GM19452 (cell line): ENCODE data around the gene MAN1B1.

Experiments
- ATAC-seq: cut with Tn5 transposase; IDR thresholded peaks from one replicate; pipeline ENCODE4 v1.9.1; 2021; ENCODE audit not compliant: unreplicated experiment

Gene MAN1B1

DNA sequence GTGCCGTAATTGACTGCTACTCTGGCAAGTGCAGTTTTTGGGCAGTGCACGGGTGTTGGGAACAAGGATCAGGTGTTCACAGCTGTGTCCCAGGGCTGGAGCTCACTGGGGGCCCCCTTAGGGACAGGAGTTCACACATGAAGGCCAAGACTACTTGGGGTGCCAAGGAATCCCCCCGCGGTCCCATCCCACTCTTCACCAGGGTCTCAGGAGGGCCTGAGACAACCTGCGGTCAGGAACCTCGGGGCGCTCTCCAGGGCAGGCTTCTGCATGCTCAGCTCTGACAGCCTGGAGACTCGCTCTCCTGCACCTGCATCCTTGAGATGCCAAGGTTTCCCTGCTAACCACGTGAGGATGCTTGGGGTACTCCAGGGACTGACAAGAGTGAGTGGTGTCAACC lies 2.3 kb upstream of the MAN1B1 start:
- ATAC-seq = no peak

DNA sequence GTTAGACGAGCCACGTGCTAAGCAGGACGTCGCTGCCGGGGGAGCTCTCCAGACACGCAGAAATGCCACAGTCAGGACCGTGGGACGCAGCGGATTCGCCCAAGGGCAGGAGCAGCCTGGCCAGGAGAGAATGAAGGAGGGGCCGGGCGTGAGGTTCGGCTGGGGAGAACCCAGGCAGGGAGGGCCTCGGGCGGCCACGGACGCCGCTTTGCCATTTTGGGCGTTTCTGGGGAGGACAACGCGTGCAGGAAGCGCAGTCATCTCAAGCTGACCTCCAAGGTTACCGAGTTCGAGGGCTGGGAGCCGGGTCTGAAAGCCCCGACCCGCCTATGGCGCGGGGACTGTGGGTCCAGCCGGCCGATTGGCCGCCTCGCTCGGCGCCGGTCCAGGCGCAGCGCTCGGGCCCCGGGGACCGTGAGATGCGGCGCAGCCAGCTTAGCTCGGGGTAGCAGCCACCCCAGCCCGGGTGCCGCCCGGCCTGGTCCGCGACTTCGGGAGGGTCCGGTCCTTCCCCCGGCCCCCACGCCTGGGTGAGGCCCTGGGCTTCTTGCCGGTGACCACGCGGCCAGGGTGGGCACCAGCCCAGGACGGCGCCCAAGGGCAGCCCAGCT lies 760 bp upstream of the MAN1B1 start:
- no peak for ATAC-seq

DNA sequence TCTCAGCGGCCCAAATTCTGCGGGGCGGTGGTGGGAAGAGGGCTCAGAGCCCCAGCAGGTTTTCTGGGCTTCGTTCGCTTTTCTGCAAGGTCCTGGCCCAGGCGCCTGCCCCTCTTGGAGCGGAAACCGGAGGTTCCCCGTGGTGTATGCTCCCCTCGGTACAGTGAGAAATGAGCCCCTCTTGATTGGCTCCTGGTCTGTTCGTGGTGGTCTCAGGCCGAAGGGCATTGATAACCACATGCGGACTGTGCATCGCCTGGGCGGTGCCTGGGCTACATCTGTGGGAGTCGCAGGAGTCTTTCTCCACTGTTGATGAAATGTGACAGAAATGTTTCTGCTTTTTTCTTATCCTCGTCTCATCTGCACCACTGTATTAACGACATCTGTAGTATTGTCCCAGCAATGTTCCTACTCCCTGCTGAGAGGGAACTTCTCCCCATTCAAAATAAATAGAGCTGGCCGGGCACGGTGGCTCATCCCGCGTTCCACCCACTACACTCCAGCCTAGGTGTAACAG lies 682 bp downstream of the MAN1B1 start:
- no peak for ATAC-seq

DNA sequence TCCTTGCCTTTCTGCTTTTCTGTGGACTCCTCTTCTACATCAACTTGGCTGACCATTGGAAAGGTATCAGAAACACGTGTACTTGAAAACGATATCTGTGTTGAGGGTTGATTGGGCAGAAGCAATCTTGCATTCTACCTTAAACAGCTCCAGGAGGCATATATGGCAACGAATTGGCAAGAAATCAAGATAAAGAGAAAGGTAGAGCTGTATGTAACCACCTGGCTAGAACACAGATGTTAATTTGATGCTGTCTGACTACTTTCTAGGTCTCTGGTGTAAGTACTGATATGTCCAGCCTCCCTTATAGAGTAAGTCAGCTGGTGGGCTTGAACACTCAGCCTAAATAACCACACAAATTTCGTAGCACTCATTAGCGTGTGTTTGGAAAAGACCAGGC lies 1.3 kb downstream of the MAN1B1 start:
- ATAC-seq = no peak

DNA sequence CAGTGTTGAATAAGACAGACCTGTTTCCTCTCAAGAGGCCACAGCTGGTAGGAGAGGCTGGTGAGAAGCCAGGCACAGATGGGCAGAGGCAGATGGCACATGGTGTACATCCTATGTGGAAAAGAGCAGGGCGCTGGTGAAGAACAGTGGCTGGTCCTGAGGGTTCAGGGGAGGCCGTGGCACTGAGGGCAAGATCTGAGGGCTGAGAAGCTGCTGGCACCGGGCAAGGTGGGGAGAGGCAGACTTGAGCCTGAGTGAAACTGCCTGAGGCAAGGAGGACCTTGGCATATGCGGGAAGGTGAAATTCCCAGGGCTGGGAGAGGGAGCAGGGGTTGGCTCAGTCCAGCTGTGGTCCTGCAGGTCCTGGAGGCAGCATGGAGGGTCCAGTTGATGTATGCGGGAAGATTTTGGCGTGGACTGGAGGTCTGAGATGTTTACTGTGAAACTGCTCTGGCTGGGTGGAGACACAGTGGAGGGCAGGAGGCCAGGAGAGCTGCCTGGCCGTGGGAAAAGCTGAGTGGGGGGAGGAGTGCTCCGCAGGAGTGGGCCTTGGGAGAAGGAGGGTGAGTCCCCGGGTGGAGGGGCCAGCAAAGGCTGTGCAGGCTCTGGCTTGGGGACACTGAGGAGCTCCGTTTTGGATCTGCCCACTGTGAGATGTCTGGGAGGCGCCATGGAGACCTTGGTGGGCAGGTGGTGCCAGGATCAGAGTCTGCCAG lies 2.6 kb downstream of the MAN1B1 start:
- ATAC-seq = no peak

DNA sequence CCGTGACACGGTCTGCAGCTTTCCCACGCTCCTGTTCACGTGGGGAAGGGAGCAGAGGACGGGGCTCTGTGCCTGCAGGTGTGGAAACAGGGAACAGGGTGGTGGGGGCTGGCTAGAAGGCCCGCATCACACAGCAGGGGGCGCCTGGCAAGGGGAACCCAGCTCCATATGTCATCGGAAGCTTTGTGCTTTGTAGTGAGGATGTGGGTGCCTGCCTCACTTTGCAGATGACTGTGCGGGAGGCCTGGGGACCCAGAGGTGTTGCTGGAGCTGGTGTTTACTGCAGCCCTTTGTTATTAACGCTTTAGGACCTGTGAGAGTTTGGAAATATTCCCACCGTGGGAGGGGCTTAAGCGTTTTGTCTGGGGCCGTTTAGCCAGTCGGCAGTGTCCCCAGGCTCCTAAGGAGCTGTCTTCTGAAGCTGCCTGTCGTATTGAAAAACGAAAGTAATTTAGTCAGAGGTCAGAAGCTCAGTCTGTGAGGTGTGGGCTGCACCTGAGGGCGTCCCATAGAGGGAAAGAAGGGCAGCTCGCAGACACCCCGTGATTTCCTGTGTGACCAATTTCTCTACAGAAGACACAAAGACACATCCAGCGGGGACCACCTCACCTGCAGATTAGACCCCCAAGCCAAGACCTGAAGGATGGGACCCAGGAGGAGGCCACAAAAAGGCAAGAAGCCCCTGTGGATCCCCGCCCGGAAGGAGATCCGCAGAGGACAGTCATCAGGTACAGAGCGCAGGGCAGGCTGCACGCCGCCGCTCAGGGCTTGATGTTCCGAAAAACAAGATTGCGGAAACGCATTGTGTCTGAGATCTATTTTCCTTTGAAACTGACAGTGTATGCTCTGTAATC lies 9.1 kb downstream of the MAN1B1 start:
- ATAC-seq = peak; percentile 61

DNA sequence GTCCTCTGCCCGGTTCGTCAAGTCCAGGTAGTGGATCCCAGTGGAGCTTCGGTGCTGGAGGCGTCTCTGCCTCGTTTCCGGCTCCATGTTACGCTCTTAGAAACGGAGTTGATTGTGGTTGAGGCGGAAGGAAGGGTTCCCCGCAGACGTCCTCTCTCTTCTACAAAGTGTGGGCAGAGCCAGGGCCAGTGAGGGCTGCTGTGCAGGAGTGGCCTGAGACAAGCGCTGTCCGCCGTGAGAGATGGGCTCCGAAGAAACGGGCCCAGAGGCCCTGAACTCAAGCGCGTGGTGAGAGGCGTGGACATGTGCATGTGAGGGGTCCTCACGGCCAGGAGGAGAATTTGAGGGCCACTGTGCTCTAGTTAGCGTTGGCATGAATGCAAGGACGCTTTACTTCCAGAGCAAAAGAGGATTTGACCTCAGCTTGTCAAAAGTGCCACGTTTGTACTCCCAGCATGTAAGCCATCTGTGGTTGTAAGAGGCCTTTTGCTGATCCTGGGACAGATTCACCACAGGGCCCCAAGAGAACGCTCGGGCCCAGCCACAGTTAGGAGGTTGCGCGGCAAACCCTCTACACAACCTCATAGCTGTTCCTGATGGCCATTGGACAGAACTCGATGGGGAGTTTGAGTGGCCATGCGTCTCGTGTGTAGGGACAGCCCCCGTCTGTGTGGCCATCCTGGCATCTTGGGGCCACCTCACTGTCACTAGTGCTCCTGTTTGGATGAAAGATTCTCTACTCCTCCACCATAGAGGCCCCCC lies 10.2 kb downstream of the MAN1B1 start:
- no peak for ATAC-seq

DNA sequence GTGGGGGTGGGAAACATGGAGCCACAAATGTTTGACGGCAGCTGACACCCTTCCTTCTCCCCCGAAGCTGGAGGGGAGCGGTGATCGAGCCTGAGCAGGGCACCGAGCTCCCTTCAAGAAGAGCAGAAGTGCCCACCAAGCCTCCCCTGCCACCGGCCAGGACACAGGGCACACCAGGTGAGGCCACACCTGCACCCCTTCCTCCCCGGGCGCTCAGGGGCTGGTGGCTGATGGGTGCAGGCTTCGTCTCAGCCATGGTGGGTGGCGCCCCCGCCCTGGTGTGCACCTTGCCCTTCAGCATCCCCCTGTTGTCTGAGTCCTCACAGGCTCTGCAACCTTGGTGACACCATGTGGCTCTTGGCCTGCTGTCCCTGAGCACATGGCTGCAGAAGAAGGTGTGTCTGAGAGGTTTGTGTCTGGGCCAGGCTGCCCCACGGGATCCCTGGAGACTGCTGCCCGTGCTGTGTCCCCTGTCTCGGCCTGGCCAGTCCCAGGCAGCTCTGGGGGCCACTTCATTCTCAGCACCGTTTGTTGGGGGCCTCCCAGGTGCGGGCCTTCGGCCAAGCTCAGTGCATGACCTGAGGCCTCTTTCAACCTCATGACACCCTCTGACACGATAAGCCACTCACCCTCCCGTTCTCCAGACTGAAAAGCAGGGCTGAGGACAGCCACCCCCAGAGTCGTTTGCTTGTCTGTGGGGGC lies 11.1 kb downstream of the MAN1B1 start:
- no peak for ATAC-seq

DNA sequence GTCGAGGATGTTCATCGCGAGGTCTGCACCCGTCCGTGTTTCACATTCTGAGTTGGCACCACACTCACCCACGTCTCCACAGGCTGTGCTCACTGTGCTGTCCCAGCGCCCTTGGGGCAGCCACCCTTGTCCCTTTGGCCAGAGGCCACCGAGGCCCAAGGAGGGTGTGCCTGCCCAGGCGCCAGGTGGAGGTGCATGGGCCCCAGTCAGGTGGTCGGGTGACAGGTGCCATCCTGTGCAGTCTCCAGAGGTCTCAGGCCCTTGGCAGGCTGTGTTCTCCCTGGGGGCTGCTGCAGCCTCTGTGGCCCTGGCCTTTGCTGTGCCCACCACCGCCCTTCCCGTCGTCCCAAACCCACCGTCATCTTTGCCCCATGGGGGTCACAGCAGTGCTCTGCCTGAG lies 12.4 kb downstream of the MAN1B1 start:
- ATAC-seq = no peak

DNA sequence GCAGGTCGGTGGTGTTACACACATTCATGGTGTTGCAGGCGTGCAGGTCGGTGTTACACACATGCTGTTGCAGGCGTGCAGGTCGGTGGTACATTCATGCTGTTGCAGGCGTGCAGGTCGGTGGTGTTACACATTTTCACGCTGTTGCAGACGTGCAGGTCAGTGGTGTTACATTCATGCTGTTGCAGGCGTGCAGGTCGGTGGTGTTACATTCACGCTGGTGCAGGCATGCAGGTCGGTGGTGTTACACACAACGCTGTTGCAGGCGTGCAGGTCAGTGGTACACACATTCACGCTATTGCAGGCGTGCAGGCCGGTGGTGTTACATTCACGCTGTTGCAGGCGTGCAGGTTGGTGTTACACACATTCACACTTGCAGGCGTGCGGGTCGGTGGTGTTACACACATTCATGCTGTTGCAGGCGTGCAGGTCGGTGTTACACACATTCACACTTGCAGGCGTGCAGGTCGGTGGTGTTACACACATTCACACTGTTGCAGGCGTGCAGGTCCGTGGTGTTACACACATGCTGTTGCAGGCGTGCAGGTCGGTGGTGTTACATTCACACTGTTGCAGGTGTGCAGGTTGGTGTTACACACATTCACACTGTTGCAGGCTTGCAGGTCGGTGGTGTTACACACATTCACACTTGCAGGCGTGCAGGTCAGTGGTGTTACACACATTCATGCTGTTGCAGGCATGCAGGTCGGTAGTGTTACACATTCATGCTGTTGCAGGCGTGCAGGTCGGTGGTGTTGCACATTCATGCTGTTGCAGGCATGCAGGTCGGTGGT lies 16.6 kb downstream of the MAN1B1 start:
- no peak for ATAC-seq

DNA sequence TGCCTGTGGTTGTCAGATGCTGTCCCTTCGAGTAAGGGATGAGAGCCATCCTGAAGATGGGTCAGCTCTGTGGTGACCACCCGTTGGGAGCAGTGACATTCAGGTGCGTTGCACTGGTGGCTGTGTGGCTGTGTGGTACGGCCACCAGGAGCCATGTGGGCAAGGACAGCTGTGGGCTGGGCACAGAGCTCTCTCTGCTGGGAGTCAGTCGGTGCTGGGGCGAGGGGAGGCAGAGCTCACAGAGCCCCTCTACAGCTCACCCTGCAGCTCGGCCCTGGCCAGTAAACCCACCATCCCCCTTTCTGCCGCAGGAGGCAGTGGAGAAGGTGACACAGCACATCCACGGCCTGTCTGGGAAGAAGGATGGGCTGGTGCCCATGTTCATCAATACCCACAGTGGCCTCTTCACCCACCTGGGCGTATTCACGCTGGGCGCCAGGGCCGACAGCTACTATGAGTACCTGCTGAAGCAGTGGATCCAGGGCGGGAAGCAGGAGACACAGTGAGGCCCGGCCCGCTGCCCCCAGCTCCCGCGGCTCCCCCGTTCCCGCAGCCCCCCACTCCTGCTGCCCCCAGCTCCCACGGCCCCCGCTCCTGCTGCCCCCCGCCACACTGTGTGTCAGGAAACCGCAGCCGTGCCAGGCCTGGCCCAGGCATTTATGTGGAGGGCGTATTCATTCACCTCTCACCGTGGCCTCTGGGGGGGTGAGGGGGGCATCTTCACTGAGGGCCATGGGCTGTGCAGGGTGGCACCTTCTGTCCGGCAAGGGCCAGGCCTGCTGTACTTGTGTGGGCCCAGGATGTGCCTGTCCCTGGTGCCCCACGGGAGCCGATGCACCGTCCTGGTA lies 19.3 kb downstream of the MAN1B1 start:
- ATAC-seq = no peak

DNA sequence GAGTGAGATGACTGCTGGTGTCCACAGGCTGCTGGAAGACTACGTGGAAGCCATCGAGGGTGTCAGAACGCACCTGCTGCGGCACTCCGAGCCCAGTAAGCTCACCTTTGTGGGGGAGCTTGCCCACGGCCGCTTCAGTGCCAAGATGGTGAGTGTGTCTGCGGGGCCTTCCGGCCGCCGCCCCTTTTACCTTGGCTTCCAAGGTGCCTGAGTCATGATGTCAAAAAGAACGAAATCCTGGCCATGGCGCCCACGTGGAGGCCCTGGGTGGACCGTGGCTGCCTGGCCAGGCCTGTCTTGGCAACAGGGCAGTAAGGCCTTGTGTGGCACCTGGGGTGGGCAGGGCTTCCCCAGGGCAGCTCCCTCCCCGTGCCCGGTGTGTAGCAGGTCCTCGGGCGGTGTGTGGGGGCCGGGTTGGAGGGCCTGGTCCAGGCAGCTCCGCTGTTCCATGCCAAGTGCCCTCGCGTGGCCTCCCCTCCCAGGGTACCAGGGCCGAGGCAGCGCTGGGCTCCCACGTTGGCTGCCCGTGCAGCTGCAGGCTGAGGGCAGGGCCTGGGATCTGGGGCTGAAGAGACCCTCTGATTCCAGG lies 20.0 kb downstream of the MAN1B1 start:
- no peak for ATAC-seq

DNA sequence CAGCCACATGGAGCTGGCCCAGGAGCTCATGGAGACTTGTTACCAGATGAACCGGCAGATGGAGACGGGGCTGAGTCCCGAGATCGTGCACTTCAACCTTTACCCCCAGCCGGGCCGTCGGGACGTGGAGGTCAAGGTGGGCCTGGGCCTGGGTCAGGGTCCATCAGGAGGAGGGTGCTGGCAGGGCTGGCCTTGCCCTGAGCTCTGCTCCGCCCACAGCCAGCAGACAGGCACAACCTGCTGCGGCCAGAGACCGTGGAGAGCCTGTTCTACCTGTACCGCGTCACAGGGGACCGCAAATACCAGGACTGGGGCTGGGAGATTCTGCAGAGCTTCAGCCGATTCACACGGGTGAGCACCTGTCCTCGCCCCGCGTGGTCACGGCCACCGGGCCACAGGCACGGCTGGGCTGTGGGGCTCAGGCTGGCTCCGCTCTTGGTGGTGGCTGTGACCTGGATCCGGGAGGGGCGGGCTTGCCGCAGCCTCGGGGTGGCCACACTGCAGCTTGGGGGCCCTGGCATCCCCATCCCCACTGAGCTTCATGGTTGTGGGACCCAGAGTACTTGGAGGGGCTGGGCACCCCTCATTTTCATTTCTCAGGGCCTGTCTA lies 20.6 kb downstream of the MAN1B1 start:
- no peak for ATAC-seq

DNA sequence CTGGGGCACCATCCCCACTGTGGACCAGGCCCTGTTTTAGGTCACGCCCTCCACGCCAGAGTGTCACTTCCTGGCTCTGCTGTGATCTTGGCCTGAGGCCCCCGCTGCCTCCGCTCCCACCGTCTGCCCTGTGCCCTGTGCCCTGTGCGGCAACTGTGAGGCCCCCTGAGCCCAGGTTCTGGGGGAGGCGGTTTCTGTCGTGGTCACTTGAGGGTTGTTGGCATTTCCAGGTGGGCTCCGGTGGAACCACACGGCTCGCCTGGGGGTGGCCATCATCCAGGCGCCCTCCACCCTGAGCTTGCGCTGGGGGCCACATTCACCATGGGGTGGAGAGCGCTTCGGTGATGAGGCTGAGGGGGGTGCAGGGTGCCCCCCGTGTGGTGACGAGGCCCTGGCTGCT lies 21.2 kb downstream of the MAN1B1 start:
- ATAC-seq = no peak

DNA sequence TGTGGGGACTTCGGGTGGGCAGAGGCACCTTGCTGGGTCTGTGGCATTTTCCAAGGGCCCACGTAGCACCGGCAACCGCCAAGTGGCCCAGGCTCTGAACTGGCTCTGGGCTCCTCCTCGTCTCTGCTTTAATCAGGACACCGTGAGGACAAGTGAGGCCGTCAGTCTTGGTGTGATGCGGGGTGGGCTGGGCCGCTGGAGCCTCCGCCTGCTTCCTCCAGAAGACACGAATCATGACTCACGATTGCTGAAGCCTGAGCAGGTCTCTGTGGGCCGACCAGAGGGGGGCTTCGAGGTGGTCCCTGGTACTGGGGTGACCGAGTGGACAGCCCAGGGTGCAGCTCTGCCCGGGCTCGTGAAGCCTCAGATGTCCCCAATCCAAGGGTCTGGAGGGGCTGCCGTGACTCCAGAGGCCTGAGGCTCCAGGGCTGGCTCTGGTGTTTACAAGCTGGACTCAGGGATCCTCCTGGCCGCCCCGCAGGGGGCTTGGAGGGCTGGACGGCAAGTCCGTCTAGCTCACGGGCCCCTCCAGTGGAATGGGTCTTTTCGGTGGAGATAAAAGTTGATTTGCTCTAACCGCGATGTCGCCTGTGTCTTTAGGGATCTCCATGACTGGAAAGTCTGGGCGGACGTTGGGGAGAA lies 21.9 kb downstream of the MAN1B1 start:
- ATAC-seq = no peak

DNA sequence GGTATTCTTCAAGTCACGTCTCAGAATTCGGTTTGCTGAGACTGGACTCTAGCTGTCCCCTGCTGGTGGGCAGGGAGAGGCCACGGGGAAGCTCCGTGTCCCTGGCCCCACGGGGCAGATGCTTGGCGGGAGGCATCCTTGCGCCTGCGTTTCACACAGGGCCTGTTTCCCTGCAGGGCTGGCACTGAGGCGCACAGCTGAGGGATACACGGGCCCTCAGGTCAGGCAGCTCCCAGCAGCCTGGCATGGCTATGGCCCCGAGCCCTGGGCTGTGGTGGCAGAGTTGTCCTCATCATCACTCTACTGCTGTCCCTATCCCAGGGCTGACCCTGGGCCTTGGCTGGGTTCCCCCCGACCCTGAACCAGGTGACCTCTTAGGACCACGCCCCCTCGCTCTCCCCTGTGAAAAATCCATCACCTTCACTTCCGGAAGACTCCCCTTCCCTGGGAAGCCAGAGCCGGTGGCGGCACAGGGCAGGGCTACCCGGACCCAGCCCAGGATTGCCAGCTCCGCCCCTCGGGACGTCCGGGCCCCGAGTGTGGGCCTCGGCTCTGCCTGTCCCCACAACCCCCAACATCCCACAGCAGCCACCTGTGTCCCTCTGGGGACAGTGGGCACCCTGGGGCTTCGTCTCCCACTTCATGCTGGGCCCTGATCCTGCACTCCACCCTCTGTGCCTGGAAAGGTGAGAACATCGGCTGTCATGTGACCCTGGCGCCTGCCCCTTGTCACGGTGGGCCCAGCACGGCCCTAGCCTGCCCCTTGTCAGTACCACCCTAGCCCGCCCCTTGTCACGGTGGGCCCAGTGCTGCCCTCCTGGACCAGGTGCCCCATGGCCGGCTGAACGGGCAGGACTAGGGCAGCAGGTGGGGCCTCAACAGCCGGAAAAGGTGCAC lies 22.7 kb downstream of the MAN1B1 start:
- ATAC-seq = no peak
